ENCODE measurements around the gene TC2N.

DNA sequence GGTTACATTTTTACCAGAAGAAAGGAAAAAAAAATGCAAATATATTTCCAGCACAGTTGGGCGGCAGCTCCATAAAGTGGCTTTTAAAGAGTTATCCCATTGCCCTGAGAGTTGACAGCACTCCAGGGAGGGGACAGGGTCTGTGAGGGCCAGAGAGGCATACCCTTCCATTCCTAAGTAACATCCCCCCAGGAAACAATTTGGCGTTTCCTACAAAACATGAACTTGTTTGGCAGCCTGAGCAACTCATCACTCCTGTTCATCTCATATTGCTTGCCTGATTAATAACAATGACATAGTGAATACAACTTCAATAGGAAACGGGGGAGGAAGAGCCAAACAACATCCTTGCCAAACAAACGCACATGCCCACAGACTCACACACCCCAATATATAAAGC is 23.3 kb downstream of the TC2N start:
- TF ChIP-seq POLR2AphosphoS5 (IDR thresholded peaks at IDR 0.05; ENCODE audit: low read depth, low read length), result no peak
- TF ChIP-seq SIN3A (IDR thresholded peaks at IDR 0.05; ENCODE audit: borderline replicate concordance, insufficient read depth, low read length), result no peak
- TF ChIP-seq TAF1 (IDR thresholded peaks at IDR 0.05; ENCODE audit: borderline replicate concordance, insufficient read depth, low read length), result no peak

Measured in PFSK-1 (cell line).